Inferior parietal cortex (tissue), 1 donor: Measurements from ENCODE around the gene CUBN.
"Not testable (repeated sequence)": the region's sequence is repeated elsewhere in the genome, so short reads cannot be mapped to it uniquely, and the experiment has no call there.

Experiments
- DNase-seq: peaks from one replicate; pipeline ENCODE4 v3.0.0-alpha.2; 2016; ENCODE audit errors: extremely low spot score

The CUBN gene

GRCh38 chr10:16867556-16867955, 262.1 kb downstream of the CUBN start:
- DNase-seq: no peak

DNA sequence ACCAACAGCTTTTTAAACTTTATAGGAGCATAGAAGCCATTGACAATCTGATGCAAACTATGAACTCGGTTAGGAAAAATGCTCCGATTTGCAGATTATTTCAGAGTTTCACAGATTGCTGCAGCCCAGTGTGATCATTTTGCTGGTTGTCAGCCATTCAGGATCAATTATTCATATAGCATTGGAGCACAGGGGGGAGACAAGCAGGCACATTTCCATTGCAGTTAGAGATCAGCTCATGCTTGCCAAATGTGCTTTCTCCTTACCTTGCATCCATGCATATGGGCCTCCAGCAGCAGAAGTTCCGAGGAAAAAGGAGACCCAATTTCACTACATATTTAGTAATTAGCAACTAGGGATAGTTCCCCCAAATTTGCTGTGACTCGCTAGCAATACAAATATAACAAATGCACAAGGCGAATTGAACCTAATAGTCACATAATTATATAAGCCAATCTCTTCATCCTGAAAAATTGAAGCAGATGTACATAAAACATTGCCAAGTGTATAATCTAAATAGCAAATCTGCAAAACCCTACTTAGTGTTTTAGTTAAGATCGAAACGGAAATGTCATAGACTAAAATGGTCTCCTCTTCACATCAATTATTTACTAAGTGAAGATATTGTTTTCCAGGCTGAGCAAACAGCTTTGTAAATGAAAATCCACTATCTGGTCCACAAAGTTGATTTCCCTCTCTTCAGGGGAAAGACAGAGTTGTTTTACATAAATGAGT, 262.9 kb downstream of the CUBN start:
- no peak for DNase-seq

DNA sequence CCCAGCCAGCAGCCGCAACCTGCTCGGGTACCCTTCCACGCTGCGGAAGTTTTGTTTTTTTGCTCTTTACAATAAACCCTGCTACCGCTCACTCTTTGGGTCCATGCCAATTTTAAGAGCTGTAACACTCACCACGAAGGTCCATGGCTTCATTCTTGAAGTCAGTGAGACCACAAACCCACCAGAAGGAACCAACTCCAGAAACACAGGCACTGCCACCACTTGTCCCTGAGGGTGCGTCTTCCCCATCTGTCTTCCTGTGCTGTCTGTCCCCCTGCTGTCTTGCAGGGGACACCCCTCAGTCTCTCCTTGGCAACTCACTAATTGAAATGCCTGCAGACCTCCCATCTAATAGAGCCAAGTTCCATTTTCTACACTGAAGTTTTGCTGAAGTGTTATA, 263.8 kb downstream of the CUBN start:
- no peak for DNase-seq

- DNase-seq: no peak
Observed at GRCh38 chr10:16863766-16864165, 265.8 kb downstream of the CUBN start.

- DNase-seq: no peak
Observed at GRCh38 chr10:16857419-16857818, 272.2 kb downstream of the CUBN start.

- DNase-seq: no peak
Observed at GRCh38 chr10:16856567-16856966, 273.0 kb downstream of the CUBN start.

GRCh38 chr10:16856092-16856491, 273.5 kb downstream of the CUBN start:
- no peak for DNase-seq

- DNase-seq: no peak
Observed at GRCh38 chr10:16854623-16855022, 275.0 kb downstream of the CUBN start.

DNA sequence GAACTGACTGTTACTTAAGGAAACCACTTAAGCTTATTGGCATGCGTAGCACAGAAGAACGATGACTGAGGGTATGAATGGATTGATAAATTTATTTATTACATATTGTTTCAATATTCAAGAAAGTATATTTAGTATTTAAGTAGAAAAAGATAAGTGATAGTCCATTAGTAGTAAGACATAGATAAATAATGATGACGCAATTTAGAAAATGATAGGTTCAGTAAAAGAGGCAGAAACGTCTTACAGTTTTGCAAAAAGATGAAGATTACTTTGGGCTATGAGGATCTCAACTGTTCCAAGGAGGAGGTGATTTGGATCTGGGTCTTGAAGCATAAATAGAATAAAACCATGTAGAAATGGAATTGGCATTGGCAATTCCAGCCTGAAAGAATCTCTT, 275.8 kb downstream of the CUBN start:
- DNase-seq: no peak

- DNase-seq: no peak
Observed at GRCh38 chr10:16853201-16853600, 276.4 kb downstream of the CUBN start.

DNA sequence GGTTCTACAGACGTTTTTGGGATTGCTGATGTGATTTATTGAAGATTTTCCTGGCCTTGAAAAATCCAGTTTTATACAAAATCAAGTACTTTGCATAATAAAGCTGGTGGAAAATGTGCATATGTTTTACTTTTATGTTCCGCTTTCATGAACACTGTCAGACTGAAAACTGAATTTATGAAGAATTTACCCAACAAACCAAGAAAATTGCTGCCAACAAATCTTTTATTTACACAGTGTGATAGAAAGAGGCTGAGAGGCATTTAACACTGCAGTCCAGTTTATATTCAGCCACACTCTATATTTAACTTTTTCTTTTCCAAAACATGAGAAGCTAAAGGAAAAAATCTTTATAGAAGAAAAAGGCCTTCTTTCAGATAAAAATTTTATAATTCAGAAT, 277.0 kb downstream of the CUBN start:
- DNase-seq: no peak

DNA sequence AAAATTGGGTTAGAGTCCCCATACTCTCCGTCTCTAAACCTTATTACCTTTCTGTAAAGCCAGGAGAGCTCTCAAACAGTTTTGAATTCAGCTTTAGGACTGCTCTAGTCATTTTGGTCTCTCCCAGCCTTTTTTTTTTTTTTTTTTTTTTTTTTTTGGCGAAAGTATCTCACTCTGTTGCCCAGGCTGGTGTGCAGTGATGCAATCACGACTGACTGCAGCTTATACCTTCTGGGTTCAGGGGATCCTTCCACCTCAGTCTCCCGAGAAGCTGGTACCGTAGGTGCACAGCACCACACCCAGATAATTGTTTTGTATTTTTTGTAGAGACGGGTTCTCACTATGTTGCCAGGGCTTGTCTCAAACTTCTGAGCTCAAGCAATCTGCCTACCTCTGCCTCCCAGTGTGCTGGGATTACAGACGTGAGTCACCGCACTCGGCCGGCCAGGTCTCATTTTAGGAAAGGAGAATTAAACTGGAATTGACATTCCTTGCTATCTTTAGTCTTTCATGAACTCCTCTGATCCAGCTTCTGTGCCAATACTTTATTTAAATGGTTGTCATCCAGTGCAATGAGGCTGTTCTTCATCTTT, 281.0 kb downstream of the CUBN start:
- DNase-seq: no peak

GRCh38 chr10:16847644-16848043, 282.0 kb downstream of the CUBN start:
- DNase-seq: no peak

- DNase-seq: no peak
Observed at GRCh38 chr10:16845248-16845647, 284.4 kb downstream of the CUBN start.

DNA sequence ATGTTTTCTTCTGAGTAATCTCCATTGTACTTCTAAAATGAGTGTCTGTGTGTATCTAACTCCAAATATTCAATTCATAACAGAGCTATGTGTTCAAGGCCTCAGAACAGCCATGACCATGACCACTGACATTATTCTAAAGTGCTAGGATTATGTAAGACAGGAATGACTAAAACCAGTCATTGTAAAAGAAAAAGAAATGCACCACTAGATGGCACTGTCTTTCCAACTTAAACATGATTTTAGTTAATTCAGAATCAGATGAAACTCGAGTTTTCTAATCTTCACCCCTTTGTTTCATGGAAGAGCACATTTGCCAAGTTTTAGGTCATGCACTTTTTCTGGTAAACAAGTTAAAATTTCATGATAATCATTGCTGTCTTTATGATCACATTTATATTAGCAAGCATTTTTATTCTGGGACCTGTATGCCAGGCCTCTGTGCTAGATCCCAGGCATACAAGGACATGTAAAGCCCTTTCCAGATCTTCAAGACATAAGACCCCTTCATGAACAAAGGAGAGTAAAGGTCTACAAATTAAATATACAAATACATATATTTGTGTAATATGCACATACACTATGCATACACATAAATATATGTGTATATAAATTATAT, 286.2 kb downstream of the CUBN start:
- peak; percentile 96 for DNase-seq

GRCh38 chr10:16835228-16835627, 294.4 kb downstream of the CUBN start:
- no peak for DNase-seq

GRCh38 chr10:16832351-16833080, 297.1 kb downstream of the CUBN start:
- DNase-seq: no peak

DNA sequence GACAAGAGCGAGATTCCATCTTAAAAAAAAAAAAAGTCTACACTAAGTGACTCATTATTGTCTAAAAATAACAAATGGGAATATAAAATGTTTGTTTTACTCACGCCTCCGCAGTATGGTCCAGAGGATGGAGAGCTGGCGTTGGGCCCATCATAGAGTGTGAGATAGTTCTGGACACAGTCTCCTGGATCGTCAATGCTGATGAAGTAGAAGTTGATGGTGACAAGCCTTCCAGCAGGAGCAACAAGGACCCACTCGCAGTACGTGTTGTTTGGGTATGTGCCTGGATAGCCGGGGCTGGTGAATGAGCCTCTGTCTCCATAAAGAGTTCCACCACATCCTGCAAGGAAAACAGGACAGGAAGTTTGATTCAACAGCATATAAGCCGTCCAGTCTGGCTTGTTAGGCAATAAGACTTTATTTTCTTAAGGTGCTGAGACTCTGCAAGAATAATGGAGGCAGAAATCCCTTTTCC, 300.9 kb downstream of the CUBN start:
- no peak for DNase-seq

DNA sequence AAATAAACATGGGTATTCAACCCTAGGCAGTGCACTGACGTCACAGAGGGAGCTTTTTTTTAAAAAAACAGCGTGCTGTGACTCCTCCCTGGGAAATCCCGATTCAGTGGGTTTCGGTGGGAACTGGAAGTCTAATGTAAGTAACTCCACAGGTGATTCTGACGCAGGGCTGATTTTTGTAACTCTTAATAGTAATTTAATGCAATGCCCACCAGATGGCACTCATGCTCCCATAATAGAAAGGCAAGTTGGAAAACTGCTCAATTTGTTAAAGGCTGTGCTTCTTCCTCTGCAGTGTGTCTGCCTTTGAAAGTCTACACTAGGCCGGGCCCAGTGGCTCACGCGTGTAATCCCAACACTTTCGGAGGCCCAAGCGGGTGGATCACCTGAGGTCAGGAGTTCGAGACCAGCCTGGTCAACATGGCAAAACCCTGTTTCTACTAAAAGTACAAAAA, 301.5 kb downstream of the CUBN start:
- peak; percentile 90 for DNase-seq

GRCh38 chr10:16827474-16827873, 302.1 kb downstream of the CUBN start:
- DNase-seq: not testable (repeated sequence)

DNA sequence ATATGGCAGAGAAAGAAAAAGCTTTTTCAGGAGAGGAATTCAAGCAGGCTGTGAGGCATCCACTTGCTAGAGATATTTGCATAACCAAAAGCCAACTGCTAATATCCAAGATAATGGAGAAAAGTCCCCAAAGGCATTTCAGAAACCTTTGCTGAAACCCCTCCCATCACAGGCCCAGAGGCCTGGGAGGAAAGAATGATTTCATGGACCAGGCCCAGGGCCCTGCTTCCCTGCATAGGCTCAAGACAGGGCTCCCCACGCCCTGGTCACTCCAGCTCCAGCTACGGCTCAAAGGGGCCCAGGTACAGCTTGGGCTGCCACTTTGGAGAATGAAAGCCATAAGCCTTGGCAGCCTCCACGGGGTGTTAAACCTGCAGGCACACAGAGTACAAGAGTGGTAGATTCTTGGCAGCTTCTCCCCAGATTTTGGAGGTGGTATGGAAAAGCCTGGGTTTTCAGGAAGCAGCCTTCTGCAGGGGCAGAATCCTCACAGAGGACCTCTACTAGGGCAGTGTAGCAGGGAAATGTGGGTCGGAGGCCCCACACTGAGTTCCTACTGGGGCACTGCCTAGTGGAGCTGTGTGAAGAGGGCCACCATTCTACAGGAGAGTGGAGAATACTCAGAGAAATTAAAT, 306.8 kb downstream of the CUBN start:
- no peak for DNase-seq

DNA sequence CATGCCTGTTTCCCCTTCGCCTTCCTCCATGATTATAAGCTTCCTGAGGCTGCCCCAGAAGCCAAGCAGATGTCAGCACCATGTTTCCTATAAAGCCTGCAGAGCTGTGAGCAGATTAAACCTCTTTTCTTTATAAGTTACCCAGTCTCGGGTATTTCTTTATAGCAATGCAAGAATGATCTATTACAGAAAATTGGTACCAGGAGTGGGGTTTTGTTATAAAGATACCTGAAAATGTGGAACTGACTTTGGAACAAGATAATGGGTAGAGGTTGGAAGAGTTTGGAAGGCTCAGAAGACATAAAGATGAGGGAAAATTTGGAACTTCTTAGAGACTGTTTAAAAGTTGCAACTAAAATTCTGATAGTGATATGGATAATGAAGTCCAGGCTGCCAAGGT, 307.6 kb downstream of the CUBN start:
- DNase-seq: no peak
